ENCODE data around the gene KISS1R.
"Not testable (repeated sequence)": the region's sequence is repeated elsewhere in the genome, so short reads cannot be mapped to it uniquely, and the experiment has no call there.

The KISS1R gene

DNA sequence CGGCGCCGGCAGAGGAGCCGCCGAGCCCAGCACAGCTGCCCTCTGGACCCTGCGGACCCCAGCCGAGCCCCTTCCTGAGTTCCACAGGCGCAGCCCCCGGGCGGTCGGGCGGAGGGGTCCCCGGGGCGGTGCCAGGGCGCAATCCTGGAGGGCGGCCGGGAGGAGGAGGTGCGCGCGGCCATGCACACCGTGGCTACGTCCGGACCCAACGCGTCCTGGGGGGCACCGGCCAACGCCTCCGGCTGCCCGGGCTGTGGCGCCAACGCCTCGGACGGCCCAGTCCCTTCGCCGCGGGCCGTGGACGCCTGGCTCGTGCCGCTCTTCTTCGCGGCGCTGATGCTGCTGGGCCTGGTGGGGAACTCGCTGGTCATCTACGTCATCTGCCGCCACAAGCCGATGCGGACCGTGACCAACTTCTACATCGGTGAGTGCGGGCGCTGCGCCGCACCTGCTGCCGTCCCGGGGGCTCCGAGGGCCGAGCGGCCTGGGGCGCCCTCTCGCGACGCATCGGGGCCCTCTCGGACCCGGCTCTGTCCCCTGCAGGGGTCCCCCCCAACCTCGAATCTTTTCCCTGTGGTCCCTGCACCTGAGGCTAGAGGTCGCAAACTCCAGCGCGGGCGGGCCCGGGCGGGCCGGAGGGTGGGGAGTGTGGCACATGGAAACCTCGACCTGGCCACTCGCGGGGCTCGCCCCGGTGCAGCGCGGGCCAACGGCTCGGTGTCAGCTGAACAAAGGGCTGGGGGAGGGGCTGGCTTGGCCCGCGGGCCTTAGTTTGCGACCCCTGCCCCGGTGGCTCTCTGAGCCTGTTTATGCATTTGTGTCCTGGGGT is at the start of gene KISS1R:
Gene KISS1R (plus strand): TSS at position 11 of the 829 bp plus-strand sequence. CDS start 170 bp downstream, at position 181.
- DNase-seq (ENCODE audit: low spot score): no peak

DNA sequence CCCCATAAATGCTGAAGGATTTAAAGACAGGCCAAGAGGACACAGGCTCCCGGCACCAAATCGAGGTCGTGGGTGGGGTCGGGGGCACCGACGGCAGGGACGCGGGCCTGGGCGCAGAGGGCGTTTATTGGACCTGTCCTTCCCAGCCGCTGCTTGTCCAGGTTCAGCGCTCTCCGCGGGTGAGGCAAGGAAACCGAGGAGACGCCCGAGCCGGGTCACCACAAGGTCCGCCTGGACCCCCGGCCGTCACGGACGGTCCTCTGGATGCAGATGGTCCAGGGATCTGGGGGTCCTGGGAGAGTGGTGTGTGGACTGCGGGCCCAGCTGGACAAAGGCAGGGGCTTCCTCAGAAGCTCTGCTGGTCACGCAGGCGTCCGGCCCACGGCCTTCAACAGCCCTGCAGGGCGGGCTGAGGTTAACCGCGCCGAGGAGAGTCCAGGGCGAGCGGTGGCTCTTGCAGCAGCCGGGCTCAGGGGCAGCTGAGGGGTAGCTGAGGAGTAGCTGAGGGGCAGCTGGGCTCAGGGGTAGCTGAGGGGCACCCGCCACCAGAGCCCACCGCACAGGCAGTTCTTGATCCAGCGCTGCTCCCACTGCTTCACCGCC is 49.2 kb upstream of the KISS1R start:
- no peak for DNase-seq (ENCODE audit: low spot score)

DNA sequence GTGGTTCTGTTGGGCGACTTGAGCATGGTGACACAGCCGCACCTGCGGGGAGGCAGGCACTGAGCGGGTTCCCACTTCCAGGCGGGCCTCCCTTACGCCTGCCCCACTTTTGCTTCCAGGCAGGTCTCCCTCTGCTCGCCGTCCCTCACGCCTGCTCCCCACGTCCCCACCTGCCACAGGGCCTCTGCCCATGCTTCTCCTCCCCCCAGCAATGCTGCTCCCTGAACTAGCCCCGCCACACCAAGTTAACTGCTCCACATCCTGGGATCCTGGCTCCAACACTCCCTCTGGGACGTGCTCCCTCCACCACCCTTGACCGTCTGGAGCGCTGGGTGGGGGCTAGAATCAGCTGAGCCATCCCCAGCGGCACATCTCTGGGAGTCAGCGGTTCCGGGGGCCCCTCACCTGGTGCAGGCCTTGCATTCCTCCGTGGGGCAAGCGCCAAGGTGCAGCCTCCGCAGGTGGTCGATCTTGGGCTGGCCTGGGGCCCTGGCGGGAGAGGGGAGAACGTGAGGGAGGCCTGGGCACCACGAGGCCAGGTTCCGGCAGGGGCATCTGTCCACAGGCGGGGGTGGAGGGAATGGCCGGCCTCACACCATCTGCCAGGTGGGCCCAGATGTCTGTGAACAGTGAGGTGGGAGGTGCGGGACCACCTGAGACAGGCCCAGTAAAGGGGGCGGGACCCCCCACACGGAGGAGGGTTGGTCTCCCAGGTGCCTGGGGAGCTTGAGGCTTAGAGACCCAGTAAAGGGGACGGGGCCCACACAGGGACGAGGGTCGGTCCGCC is 48.5 kb upstream of the KISS1R start:
- DNase-seq (ENCODE audit: low spot score): no peak

DNA sequence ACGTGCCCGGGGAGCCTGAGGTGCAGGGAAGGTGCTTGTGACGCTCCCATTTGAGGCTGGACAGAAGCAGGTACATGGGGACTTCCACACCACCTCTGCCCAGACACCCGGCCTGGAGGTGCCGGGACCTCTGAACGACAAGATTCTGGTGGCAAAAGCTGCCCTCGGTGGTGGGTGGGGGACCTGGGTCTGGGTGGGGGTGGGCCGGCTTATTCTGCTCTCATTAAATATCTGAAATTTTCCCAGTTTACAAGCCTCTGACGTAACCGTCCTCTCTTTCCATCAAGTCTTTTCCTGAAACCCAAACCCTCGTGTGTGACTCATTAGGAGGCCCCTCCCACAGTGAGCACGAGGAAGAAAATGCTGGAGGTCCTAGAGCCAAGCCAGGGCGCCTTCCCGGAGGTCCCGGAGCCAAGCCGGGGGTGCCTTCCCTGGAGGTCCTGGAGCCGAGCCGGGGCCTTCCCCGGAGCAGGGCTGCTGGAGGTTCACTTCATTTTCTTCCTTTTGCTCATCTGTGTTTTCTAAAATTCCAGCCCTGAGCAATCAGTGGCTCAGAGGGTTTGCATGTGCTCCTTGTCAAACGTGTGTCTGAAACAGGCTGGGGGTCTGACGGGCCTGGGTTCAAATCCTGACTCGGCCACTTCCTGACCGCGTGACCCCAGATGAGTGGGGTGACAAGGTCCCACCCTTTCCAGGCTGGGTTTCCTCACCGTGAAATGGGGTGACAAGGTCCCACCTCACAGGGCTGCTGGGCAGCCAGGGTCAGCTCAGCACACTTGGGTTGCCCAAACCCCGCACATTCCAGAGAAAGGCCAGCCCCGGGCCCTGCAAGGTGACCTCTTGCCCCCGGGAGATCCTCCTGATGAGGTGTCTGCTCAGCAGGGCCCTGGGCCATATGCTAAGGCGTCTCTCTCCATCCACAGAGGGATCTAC is 47.6 kb upstream of the KISS1R start:
- DNase-seq (ENCODE audit: low spot score): peak; percentile 75

DNA sequence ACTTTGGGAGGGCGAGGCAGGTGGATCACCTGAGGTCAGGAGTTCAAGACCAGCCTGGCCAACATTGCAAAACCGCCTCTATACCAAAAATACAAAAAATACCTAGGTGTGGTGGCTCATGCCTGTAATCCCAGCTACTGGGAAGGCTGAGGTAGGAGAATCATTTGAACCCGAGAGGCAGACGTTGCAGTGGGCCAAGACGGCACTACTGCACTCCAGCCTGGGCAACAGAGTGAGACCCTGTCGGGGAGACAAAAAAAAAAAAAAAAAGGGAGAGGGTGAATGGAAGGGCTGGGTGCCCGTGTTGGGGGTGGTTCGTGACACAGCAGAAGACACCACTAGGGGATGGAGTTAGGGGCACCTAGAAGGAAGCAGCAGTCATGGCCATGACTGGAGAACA is 46.8 kb upstream of the KISS1R start:
- DNase-seq (ENCODE audit: low spot score): no peak

DNA sequence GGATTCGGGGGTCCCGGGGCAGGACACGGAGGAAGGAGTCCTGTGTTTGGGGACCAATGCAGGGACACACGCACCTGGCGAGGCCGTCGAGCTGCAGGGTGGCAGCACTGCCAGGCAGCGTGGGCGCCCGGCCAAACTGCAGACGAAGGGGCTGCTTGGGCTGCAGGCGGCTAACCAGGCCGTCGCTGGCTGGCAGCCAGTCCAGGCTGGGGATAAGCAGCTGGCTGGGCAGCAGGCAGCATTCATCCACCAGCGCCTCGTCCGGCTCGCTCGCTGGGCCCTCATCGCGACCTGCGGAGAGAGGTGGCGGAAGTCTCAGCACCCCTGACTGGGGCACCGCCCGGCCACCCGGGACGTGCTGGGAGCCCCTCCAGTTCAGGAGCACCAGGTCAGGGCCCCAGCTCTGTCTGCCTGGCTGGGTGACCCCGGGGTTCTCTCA is 46.2 kb upstream of the KISS1R start:
- no peak for DNase-seq (ENCODE audit: low spot score)

DNA sequence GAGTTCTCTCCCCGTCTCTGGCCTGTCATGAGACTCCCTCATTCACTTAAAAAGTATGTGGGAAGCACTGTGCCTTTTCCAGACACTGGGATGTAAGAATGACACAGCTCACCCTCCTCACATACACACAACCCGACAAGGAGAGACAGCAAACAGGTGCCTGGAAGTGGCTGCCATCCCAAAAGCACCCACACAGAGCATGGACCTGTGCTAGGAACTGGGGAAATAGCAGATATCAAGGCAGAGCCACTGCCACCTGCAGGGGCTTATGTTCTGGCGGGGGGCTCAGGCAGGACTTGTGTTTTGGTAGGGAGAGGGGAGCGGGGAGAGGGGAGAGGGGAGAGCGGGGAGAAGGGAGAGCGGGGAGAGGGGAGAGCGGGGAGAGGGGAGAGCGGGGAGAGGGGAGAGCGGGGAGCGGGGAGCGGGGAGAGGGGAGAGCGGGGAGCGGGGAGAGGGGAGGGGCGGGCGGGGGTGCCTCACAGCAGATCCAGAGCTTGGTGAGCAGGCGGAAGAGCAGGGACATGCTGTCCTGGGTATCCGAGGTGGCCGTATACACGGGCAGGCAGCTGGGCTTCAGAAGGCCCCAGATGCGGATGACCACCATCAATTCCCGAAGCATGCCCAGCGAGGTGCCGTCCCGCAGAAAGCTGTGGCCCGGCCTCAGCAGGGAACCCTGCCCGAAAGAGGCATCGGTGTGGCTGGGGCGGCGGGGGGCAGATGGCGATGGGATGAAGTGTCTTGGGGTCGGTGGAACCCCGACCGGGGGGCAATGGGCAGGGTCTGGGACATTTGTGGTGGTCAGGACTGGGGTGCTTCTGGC is 45.5 kb upstream of the KISS1R start:
- DNase-seq (ENCODE audit: low spot score): no peak

DNA sequence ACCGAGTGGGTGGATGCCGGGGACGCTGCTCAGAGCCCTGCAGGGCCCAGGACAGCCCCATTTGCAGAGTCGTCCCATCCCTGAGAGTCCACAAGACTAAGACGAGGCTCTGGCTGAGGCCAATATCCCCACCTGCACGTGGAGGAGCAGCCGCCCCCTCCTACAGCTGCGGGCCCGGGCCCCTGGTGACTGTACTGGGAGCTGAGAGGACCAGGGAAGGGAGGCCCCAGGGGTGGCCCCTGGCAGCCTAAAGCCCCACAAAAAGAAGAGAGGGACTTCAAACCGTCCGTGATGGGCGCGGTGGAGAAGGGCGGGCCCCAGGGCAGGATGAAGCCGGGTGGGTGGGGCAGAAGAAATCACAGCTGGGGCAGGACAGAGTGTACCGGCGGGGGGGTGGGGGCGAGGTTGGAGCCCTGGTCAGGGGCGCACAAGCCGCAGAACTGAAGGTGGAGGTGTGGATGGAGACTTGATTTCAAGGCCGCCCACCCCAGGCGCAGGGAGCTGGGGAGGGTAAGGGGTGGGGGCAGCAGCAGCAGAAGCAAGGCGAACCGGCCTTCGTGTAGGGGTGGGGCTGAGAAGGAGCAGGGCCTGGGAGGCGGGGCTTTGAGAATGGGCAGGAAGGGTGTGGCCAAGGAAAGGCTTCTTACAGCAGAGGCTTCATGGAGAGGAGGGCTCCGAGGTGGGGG is 44.7 kb upstream of the KISS1R start:
- peak; percentile 69 for DNase-seq (ENCODE audit: low spot score)

DNA sequence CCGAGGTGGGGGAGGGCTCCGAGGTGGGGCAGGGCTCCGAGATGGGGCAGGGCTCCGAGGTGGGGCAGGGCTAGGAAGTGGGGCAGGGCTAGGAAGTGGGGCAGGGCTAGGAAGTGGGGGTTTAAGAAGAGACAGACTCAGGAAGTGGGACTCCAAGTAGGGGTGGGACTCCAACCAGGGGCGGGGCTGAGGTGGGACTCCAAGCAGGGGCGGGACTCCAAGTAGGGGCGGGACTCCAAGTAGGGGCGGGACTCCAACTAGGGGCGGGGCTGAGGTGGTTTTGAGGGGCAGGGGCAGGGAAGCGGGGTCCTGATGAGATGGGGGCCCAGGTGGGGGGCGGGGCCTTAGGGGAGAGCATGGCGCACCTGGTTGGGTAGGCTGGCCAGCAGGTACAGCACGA is 44.0 kb upstream of the KISS1R start:
- peak; percentile 53 for DNase-seq (ENCODE audit: low spot score)

DNA sequence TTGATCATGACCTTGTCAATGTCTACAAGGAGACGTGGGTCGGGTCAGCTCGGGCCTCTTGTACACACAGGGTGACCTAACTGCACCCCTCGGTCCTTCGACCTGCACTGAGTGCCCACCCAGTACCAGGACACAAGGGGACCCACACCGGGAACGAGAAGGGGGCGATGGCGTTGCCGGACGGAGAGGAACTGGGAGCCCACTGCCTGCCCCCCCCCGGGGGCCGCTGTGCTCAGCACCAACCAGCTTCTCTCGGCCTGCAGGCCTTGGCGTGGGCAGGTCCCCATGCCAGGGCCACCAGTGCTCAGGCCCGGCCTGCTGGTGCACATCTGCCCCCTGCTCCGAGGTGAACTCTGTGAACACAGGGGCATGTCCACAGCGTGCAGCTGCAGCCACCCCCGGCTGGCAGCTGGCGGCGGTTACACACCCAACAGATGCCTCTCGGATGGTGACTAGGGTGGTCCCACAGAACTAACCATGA is 43.5 kb upstream of the KISS1R start:
- DNase-seq (ENCODE audit: low spot score): no peak

DNA sequence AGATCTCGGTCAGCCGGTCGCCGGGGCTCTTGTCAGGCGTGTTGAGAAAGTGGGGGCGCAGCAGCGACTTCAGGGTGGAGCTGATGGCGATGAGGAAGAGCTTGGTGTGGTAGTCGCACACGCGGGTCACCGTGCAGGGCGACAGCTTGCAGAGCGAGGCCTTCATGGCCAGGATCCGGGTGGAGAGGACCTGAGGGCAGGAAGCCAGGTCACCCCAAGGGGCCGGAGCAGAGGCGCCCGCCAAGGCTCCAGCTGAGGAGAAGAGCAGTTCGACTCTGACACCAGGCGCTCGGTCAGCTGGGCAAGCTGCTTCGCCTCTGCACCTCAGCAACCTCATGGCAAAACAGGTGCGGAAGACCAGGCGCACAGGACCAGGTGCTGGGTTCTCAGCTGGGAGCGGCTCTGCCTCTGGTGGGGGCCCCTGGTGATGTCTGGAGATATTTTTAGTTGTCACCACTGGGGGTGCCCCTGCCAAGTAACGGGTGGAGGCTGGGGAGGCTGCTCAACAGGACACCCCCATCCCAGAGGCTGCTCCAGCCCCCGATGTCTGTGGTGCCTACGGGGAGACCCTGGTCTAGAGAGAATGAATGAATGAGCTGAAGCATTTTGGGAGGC is 41.8 kb upstream of the KISS1R start:
- DNase-seq (ENCODE audit: low spot score): no peak

DNA sequence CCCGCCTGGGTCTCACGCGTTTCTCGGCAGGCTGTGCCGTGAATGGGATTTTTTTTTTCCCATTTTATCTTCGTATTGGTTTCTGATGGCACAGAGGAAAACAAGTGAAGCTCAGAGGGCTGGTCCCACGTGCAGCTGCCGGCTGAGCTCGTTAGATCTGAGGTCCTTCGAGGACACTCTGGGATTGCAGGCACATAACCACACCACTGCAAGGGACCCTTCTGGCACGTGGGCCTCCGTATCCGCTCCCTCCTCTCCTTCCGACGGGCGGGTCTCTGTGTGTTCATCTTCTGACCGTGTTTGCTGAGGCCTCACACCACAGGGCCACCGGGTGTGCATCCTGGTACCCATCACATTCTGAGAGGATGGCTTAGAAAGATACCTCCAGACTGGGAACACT is 41.0 kb upstream of the KISS1R start:
- no peak for DNase-seq (ENCODE audit: low spot score)

DNA sequence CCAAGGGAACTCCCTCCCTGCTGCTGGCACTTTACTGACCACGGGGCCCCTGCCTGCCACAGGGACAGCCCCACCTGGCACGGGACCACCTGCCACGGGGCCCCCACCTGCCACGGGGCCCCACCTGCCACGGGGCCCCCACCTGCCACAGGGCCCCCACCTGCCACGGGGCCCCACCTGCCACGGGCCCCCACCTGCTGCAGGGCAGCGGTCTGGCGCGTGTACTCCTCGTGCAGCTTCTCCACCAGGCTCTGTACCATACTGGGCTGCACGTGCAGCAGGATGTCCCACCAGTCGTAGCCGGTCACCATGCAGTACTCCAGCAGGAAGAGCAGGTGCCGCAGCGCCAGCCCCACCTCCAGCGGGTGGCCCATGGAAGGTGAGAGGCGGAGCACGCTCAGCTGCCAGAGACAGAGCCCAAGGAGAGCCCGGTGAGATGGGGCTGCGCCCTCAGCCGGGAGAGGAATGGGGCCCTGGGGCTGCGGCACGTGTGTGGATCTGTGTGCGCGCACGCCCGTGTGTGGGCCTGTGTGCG is 40.3 kb upstream of the KISS1R start:
- DNase-seq (ENCODE audit: low spot score): no peak

DNA sequence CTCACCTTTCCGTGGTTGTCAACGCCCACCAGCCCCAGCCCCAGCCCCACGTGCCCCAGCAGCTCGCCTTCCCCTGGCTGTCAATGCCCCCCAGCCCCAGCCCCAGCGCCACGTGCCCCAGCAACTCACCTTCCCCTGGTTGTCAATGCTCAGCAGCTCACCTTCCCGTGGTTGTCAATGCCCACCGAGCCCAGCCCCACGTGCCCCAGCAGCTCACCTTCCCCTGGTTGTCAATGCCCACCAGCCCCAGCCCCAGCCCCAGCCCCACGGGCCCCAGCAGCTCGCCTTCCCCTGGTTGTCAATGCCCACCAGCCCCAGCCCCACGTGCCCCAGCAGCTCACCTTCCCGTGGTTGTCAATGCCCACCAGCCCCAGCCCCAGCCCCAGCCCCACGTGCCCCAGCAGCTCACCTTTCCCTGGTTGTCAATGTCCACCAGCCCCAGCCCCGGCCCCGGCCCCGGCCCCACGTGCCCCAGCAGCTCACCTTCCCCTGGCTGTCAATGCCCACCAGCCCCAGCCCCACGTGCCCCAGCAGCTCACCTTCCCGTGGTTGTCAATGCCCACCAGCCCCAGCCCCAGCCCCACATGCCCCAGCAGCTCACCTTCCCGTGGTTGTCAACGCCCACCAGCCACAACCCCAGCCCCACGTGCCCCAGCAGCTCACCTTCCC is 39.0 kb upstream of the KISS1R start:
- DNase-seq (ENCODE audit: low spot score): not testable (repeated sequence)

DNA sequence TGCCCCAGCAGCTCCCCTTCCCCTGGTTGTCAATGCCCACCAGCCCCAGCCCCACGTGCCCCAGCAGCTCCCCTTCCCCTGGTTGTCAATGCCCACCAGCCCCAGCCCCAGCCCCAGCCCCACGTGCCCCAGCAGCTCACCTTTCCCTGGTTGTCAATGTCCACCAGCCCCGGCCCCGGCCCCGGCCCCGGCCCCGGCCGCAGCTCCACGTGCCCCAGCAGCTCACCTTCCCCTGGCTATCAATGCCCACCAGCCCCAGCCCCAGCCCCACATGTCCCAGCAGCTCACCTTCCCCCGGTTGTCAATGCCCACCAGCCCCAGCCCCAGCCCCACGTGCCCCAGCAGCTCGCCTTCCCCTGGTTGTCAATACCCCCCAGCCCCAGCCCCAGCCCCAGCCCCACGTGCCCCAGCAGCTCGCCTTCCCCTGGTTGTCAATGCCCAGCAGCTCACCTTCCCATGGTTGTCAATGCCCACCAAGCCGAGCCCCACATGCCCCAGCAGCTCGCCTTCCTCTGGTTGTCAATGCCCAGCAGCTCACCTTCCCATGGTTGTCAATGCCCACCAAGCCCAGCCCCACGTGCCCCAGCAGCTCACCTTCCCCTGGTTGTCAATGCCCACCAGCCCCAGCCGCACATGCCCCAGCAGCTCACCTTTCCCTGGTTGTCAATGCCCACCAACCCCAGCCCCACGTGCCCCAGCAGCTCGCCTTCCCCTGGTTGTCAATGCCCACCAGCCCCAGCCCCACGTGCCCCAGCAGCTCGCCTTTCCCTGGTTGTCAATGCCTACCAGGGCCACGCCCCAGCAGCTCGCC is 38.2 kb upstream of the KISS1R start:
- DNase-seq (ENCODE audit: low spot score): not testable (repeated sequence)

DNA sequence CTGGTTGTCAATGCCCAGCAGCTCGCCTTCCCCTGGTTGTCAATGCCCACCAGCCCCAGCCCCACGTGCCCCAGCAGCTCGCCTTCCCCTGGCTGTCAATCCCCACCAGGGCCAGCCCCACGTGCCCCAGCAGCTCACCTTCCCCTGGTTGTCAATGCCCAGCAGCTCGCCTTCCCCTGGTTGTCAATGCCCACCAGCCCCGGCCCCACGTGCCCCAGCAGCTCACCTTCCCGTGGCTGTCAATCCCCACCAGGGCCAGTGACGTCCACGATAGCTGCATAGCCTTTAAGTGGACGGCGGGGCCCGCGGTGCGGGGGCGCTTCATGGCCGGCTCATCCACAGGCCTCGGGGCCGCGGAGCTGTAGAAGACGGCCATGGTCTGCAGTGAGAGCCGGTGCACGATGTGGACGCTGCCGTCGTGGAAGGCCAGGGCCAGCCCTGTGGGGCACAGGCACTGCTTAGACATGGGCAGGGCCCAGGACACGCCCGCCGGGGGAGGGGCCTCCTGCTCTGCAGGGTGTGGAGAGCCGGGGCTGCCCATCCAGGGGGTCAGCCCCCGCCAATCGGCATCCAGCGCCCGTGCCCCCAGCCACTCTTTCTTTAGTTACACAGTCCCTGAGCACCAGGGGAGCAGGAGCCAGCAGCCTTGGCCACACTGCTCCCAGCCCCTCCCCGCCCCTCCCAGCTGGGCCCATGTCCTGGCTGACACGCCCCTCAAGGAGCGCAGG is 37.3 kb upstream of the KISS1R start:
- no peak for DNase-seq (ENCODE audit: low spot score)

DNA sequence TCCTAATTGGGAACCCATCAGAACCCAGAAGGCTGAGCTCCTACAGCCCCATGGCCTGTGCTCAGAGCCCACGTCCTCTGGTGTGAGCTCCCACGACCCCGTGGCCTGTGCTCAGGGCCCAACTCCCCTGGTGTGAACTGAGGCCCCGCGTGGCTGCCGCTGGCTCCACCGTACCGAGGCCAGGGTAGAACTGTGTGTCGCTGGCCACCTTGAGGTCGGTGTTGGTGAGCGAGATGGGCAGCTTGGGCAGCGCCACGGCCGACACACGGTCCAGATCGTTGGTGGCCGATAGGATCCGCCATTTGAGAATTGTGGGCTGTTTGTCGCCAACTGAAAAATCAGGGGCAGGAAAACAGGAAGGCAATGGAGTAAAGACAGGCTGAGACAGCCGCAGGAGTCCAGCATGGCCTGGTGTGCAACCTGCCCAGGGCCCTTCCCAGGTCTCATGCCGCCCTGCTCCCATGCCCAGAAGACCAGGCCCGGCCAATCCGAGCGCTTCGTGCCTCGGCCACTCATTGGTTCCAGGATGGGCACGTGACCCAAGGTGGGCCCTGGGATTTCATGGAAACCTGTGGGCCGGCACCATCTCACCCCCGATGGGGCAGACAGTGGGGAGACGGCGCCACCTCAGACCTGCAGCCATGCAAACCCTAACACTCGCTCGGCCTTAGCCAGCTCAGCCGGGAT is 35.6 kb upstream of the KISS1R start:
- DNase-seq (ENCODE audit: low spot score): no peak
